Measurements from ENCODE around the gene CCDC107. TPM values are rescaled to one million over a fixed set of nuclear protein-coding genes. Genes with fewer than 3 reads are reported as not detected.

Gene CCDC107
- total RNA-seq, 1 donor from 2014 or later: 23.0 TPM

DNA sequence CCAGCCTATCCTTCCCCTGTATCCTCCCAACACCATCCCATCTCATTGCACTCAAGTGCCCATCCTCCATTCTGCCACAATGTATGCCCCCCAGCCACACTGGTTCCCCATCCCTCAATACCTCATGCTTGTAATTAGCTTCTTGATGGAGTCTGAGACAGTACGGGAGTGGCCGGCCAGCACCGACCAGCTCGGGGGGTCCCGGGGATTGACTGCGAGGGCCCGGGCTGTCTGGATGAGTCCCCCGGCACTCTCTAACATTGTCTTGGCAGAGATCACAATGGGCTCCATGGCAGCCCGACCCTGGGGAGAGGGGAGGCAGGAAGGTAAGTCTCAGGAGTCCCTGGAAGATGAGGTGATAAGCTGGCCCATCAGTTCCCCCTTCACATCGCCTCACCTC, 48.9 kb downstream of the CCDC107 start:
- Mint-ChIP-seq H3K9me3 (no peaks in the 10 kb centered on the region), H3K27me3 (ENCODE audit: low read depth) (no peaks in the 10 kb centered on the region), H3K4me3 (ENCODE audit: low read depth) (no peak overlapping the region), H3K36me3 (ENCODE audit: low read depth) (peaks cover 85% of the 10 kb centered on the region), H3K4me1 (ENCODE audit: low read depth) (no peaks in the 10 kb centered on the region), H3K27ac (no peak overlapping the region)
- intact Hi-C loops (cut with micrococcal nuclease): no loop called here
- no peak for DNase-seq (ENCODE audit: low spot score)

DNA sequence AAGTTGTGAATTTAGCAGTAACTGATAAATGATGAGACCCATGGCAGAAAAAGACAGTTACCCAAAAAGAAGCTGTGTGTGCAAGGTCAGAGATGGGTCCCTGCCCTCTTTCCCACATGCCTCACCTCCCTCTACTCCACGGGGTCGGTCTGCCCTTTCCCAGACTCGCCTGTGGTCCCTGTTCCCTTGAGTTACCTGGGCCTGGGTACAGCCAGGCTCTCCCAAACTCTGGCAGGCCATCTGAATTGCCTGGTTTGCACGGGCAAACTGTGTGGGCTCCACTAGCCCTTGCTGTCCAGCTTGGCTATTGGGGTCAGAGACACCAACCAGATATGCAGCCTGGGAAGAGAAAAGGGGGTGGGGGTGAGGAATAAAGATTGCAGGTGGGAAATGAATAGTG, 50.1 kb downstream of the CCDC107 start:
- Mint-ChIP-seq H3K4me1 (ENCODE audit: low read depth) (peaks cover 2% of the 10 kb centered on the region), H3K9me3 (no peaks in the 10 kb centered on the region), H3K4me3 (ENCODE audit: low read depth) (no peak overlapping the region), H3K27ac (no peak overlapping the region), H3K27me3 (ENCODE audit: low read depth) (no peaks in the 10 kb centered on the region), H3K36me3 (ENCODE audit: low read depth) (peaks cover 88% of the 10 kb centered on the region)
- no peak for DNase-seq (ENCODE audit: low spot score)
- intact Hi-C loops (cut with micrococcal nuclease): no loop called here

DNA sequence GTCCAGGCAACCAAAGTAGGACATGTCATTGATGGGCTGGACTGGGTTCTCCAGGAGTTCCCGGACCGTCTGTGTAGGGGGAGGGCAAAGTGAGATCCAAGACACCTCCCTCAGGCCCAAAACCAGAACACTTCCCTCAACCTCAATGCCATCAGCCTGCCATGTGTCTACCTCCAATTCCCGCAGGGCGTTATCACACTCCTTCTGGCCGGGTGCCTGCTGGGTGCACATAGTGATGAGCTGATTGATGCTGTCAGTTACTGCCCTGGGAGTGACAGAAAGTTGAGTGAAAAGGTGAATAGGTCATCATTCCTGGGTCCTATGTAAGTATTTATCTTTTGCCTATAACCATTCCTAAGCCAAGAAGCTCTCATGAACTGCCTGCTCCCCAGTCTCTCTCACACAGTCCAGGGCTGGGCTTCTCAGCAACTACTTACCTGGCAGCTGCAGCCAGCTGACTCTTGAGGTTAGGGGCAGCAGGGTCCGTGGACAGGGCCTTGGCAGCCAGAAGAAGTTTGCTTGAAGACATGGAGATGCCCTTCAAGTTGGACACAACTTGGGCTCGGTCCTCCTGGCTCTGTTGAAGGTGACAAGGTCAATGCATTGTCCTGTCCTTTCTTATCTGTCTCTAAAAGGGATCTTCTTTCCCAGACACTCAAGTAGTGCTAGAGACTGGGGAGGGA, 52.9 kb downstream of the CCDC107 start:
- H3K9me3 Mint-ChIP-seq: no peaks in the 10 kb centered on the region
- peaks cover 90% of the 10 kb centered on the region for H3K36me3 Mint-ChIP-seq (ENCODE audit: low read depth)
- no peaks in the 10 kb centered on the region for H3K27me3 Mint-ChIP-seq (ENCODE audit: low read depth)
- H3K4me3 Mint-ChIP-seq (ENCODE audit: low read depth): no peak overlapping the region
- no peak for DNase-seq (ENCODE audit: low spot score)
- no peak overlapping the region for H3K27ac Mint-ChIP-seq
- peaks cover 2% of the 10 kb centered on the region for H3K4me1 Mint-ChIP-seq (ENCODE audit: low read depth)
- intact Hi-C loops (cut with micrococcal nuclease): no loop called here

Other genes with a start within 250 kb of the CCDC107 start
- gene RUSC2, start 168.2 kb upstream of the CCDC107 start, total RNA-seq: 5.9 and 6.7 TPM in 2 replicates
- 44.5 and 48.0 TPM in 2 replicates for gene TESK1, start 53.0 kb upstream of the CCDC107 start, total RNA-seq
- gene CD72, start 39.9 kb upstream of the CCDC107 start, total RNA-seq: 11.3 and 11.4 TPM in 2 replicates
- gene SIT1, start 7.4 kb upstream of the CCDC107 start, total RNA-seq: 90.2 and 92.1 TPM in 2 replicates
- gene RMRP, start 273 bp upstream of the CCDC107 start, total RNA-seq: 5,290 and 6,583 TPM in 2 replicates
- 11.1 and 12.3 TPM in 2 replicates for gene ARHGEF39, start 6.9 kb downstream of the CCDC107 start, total RNA-seq
- gene CA9, start 15.6 kb downstream of the CCDC107 start, total RNA-seq: 0.89 and 1.2 TPM in 2 replicates
- 4.1 and 4.6 TPM in 2 replicates for gene TPM2, start 31.6 kb downstream of the CCDC107 start, total RNA-seq
- 253 and 267 TPM in 2 replicates for gene TLN1, start 73.9 kb downstream of the CCDC107 start, total RNA-seq
- 34.3 and 34.5 TPM in 2 replicates for gene CREB3, start 74.4 kb downstream of the CCDC107 start, total RNA-seq
- gene GBA2, start 90.9 kb downstream of the CCDC107 start, total RNA-seq: 54.0 and 57.0 TPM in 2 replicates
- 17.0 and 17.1 TPM in 2 replicates for gene RGP1, start 91.0 kb downstream of the CCDC107 start, total RNA-seq
- gene MSMP, start 96.0 kb downstream of the CCDC107 start, total RNA-seq: 0.37 and 0.41 TPM in 2 replicates
- 10.4 and 12.0 TPM in 2 replicates for gene NPR2, start 133.3 kb downstream of the CCDC107 start, total RNA-seq
- gene SPAG8, start 154.0 kb downstream of the CCDC107 start, total RNA-seq: 0.82 and 1.5 TPM in 2 replicates
- 49.4 and 49.7 TPM in 2 replicates for gene HINT2, start 156.8 kb downstream of the CCDC107 start, total RNA-seq
- gene FAM221B, start 170.4 kb downstream of the CCDC107 start, total RNA-seq: not detected in 2 replicates
- gene TMEM8B, start 170.9 kb downstream of the CCDC107 start, total RNA-seq: 3.0 and 3.4 TPM in 2 replicates
- gene OR13J1, start 212.1 kb downstream of the CCDC107 start, total RNA-seq: not detected in 2 replicates
- not detected in 2 replicates for gene HRCT1, start 247.9 kb downstream of the CCDC107 start, total RNA-seq

All from activated T-helper 2 cell treated with anti-CD3 and anti-CD28 coated beads, Interferon-gamma antibody, Interleukin-2, Interleukin-4, amounts not matched to agents 10 μg/mL and 5 μg/mL and 100 μg/mL, durations not matched to agents 14 hours and 24 hours and 36 hours (primary cell).